ENCODE measurements around the gene AK2. TPM values are rescaled to one million over a fixed set of nuclear protein-coding genes. Genes with fewer than 3 reads are reported as not detected.

Gene AK2
- total and polyA plus RNA-seq, 2 donors (not counting 1 experiment from before 2014, with no cell fraction given), result 62.6 to 141 TPM

DNA sequence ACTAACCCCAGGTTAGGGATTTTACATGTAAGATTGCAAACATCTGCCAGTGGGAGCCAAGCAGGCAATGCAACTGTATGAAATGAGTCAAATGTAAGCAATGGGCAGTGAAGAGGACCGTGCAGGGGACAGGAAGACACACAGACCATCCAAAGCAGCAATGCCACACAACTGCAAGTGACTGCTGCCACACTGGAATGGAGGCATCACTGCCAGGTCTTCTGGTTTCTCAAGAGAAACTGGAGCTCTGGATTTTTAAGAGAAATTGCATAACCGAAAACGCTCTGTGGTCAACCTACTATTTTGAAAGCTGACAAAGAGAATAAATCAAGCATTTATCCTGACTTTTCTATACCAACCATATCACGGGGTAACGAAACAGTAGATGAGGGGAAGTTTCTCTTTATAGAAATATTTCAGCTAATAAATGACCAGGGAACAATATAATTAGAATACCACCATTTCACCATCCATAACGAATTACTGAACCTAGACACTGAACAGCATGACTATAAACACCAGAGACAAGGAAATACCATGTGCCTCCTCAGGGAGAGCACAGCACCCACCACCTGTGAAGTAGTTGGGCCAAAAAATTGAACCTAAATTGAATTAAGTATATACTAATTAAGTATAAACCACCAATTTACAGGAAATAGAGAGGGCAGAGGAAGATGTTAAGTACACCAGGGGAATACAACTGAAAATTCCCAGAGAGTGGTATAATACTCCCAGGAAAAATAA lies 4.4 kb downstream of the AK2 start:
- Histone ChIP-seq H2AFZ (ENCODE audit: low read length) (no peak overlapping the region), H3K36me3 (ENCODE audit: control insufficient read depth, insufficient read depth, low read length) (no peaks in the 10 kb centered on the region), H4K20me1 (ENCODE audit: control insufficient read depth, extremely low read depth, insufficient read depth, low read length) (no peaks in the 10 kb centered on the region), H3K27ac (ENCODE audit: insufficient read depth, low read length) (no peak overlapping the region), H3K27me3 (ENCODE audit: control insufficient read depth, insufficient read depth, low read length) (no peaks in the 10 kb centered on the region), H3K4me3 (replicated peaks in 1 of 4; ENCODE audit: control extremely low read depth in 1 of 4, insufficient read depth in 1 of 4, low read depth in 3 of 4, low read length in 4 of 4) (no peak overlapping the region), H3K9me3 (ENCODE audit: control insufficient read depth, insufficient read depth, low read depth, low read length) (no peaks in the 10 kb centered on the region), H3K79me2 (ENCODE audit: control insufficient read depth, insufficient read depth, low read length) (peaks cover 48% of the 10 kb centered on the region), H3K4me2 (ENCODE audit: extremely low read depth, insufficient read depth, low read length) (no peak overlapping the region), H3K4me1 (ENCODE audit: control insufficient read depth, extremely low read depth, insufficient read depth, low read length) (no peaks in the 10 kb centered on the region), H3K9ac (ENCODE audit: insufficient read depth, low read length) (no peak overlapping the region)
- TF ChIP-seq, protein P1, sequence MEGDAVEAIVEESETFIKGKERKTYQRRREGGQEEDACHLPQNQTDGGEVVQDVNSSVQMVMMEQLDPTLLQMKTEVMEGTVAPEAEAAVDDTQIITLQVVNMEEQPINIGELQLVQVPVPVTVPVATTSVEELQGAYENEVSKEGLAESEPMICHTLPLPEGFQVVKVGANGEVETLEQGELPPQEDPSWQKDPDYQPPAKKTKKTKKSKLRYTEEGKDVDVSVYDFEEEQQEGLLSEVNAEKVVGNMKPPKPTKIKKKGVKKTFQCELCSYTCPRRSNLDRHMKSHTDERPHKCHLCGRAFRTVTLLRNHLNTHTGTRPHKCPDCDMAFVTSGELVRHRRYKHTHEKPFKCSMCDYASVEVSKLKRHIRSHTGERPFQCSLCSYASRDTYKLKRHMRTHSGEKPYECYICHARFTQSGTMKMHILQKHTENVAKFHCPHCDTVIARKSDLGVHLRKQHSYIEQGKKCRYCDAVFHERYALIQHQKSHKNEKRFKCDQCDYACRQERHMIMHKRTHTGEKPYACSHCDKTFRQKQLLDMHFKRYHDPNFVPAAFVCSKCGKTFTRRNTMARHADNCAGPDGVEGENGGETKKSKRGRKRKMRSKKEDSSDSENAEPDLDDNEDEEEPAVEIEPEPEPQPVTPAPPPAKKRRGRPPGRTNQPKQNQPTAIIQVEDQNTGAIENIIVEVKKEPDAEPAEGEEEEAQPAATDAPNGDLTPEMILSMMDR (conservative IDR thresholded peaks at IDR 0.05 in 1 of 2, IDR thresholded peaks at IDR 0.05 in 1 of 2; ENCODE audit: low read depth in 1 of 2, low read length in 2 of 2), result no peak
- TF ChIP-seq EZH2 (IDR thresholded peaks at IDR 0.05; ENCODE audit: low read length, missing control alignments), result no peak
- peak in 1 of 2 donors; percentile 49 for DNase-seq (ENCODE audit: low read depth in 2 of 2)

DNA sequence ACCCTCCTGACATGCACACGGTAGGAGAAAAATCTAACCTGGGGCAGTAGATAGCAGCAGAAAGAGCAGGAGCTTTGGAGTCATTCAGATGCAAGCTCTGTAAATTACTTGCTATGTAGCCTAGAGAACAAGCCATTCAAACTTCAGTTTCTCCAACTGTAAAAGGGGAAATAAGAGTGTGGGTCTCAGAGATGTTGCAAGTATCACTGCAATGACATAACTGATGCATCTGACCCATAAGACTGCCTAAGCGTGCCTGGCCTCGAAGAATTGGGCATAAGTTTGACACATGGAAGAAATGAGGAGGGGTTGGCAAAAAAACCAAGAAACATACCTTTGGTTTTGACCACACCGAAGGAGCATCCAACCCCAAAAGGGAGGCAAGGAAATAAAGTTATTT lies 5.2 kb downstream of the AK2 start:
- no peak overlapping the region for H3K4me3 ChIP-seq (replicated peaks in 1 of 4; ENCODE audit: control extremely low read depth in 1 of 4, insufficient read depth in 1 of 4, low read depth in 3 of 4, low read length in 4 of 4)

DNA sequence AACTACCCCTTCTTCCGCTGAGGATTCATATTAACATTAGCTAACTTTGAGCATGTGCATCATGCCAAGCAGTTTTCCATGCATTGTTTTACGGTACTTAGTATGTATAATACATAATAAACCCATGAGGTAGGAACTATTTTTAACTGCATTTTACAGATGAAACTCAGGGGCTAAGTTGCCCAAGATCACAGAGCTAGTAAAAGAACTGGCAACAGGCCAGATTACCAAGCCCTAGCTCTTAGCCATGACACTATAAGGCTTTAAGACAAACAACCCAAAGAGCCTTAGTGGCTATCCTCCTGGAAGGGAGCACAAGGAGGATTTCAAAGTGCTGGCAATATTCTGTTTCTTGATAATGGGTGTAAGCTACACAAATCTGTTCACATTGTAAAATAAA lies 6.1 kb downstream of the AK2 start:
- Histone ChIP-seq H3K27me3 (ENCODE audit: control insufficient read depth, insufficient read depth, low read length) (no peaks in the 10 kb centered on the region), H3K4me2 (ENCODE audit: extremely low read depth, insufficient read depth, low read length) (no peak overlapping the region), H3K9ac (ENCODE audit: insufficient read depth, low read length) (no peak overlapping the region), H3K36me3 (ENCODE audit: control insufficient read depth, insufficient read depth, low read length) (no peaks in the 10 kb centered on the region), H4K20me1 (ENCODE audit: control insufficient read depth, extremely low read depth, insufficient read depth, low read length) (no peaks in the 10 kb centered on the region), H2AFZ (ENCODE audit: low read length) (no peak overlapping the region), H3K4me1 (ENCODE audit: control insufficient read depth, extremely low read depth, insufficient read depth, low read length) (no peaks in the 10 kb centered on the region), H3K27ac (ENCODE audit: insufficient read depth, low read length) (no peak overlapping the region), H3K9me3 (ENCODE audit: control insufficient read depth, insufficient read depth, low read depth, low read length) (no peaks in the 10 kb centered on the region), H3K79me2 (ENCODE audit: control insufficient read depth, insufficient read depth, low read length) (peaks cover 40% of the 10 kb centered on the region), H3K4me3 (replicated peaks in 1 of 4; ENCODE audit: control extremely low read depth in 1 of 4, insufficient read depth in 1 of 4, low read depth in 3 of 4, low read length in 4 of 4) (no peak overlapping the region)
- TF ChIP-seq, protein P1 (conservative IDR thresholded peaks at IDR 0.05 in 1 of 2, IDR thresholded peaks at IDR 0.05 in 1 of 2; ENCODE audit: low read depth in 1 of 2, low read length in 2 of 2), result no peak
- no peak for TF ChIP-seq EZH2 (IDR thresholded peaks at IDR 0.05; ENCODE audit: low read length, missing control alignments)
- peak; percentile 10 to 87 for DNase-seq (ENCODE audit: low read depth in 2 of 2)

More for the DNA sequence above, 5.2 kb downstream of the AK2 start:
- peaks cover 48% of the 10 kb centered on the region for H3K79me2 ChIP-seq (ENCODE audit: control insufficient read depth, insufficient read depth, low read length)
- H3K9ac ChIP-seq (ENCODE audit: insufficient read depth, low read length), result no peak overlapping the region
- H3K27me3 ChIP-seq (ENCODE audit: control insufficient read depth, insufficient read depth, low read length), result no peaks in the 10 kb centered on the region
- H3K9me3 ChIP-seq (ENCODE audit: control insufficient read depth, insufficient read depth, low read depth, low read length), result no peaks in the 10 kb centered on the region
- H4K20me1 ChIP-seq (ENCODE audit: control insufficient read depth, extremely low read depth, insufficient read depth, low read length), result no peaks in the 10 kb centered on the region
- no peaks in the 10 kb centered on the region for H3K36me3 ChIP-seq (ENCODE audit: control insufficient read depth, insufficient read depth, low read length)
- no peak overlapping the region for H3K4me2 ChIP-seq (ENCODE audit: extremely low read depth, insufficient read depth, low read length)
- H2AFZ ChIP-seq (ENCODE audit: low read length), result no peak overlapping the region
- no peak overlapping the region for H3K27ac ChIP-seq (ENCODE audit: insufficient read depth, low read length)
- TF ChIP-seq, protein P1 (conservative IDR thresholded peaks at IDR 0.05 in 1 of 2, IDR thresholded peaks at IDR 0.05 in 1 of 2; ENCODE audit: low read depth in 1 of 2, low read length in 2 of 2), result no peak
- no peak for TF ChIP-seq EZH2 (IDR thresholded peaks at IDR 0.05; ENCODE audit: low read length, missing control alignments)
- H3K4me1 ChIP-seq (ENCODE audit: control insufficient read depth, extremely low read depth, insufficient read depth, low read length), result no peaks in the 10 kb centered on the region
- no peak for DNase-seq (ENCODE audit: low read depth in 2 of 2)

Data from fibroblast of lung (primary cell).